Tibial nerve (tissue), 3 donors: Measurements from ENCODE around the gene IL10RA.

Experiments used
- POLR2A ChIP-seq, 2 donors: fragments of 450-650 bp; IDR thresholded peaks; one replicate each; pipeline ENCODE4 v1.6.1; 2017; ENCODE audit warnings: antibody characterized with exemption in 2 of 2, mild to moderate bottlenecking in 2 of 2, moderate library complexity in 2 of 2
- TF ChIP-seq, protein P1 (sequence below), 5 experiments: fragments of 200-600 bp in 3 of 5; fragments of 450-650 bp in 2 of 5; sonication (generic) in 3 of 5; IDR thresholded peaks; one replicate each; pipeline ENCODE4 v1.5.1; 2016 to 2019; ENCODE audit warnings: antibody characterized with exemption in 5 of 5, mild to moderate bottlenecking in 3 of 5, moderate library complexity in 2 of 5

DNA sequence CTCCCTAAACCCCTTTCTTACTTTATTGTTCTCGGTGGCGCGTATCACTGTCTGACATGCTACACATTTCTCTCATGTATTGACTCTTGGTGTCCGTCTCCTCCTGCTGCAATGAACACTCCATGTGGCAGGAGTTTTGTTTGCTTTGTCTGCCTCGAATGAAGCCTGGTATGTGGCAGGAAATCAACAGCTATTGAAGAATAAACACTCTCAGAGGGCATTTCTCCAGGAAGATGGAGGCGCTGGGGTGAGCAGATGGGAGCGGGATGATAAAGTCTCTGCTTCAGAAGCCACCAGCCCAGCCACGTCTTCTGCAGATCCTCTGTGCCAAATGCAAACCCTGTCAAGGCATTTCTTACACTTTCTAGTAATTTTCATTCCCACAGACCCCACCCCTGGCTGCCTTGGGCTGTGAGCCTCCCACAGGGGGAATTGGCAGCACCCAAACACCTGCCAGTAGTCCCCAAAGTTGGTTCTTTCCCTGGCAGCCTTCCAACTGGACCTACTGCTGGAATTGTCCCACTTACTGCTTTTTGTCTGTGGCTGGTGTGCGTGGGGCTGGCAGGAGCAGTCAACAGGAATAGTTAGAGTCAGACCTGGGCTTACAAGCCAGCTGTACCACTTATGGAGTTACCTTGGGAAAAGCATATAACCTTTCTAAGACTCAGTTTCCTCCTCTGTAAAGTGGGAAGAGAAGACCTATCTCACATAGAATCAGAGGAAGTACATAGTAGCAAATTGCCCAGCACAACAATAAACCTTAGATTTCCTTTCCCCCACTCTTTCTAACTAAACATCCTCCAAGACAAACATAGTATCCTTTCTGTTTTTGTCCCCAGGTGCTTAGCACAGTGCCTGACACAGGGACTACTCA is 13.3 kb upstream of the IL10RA start:
- TF ChIP-seq, protein P1, sequence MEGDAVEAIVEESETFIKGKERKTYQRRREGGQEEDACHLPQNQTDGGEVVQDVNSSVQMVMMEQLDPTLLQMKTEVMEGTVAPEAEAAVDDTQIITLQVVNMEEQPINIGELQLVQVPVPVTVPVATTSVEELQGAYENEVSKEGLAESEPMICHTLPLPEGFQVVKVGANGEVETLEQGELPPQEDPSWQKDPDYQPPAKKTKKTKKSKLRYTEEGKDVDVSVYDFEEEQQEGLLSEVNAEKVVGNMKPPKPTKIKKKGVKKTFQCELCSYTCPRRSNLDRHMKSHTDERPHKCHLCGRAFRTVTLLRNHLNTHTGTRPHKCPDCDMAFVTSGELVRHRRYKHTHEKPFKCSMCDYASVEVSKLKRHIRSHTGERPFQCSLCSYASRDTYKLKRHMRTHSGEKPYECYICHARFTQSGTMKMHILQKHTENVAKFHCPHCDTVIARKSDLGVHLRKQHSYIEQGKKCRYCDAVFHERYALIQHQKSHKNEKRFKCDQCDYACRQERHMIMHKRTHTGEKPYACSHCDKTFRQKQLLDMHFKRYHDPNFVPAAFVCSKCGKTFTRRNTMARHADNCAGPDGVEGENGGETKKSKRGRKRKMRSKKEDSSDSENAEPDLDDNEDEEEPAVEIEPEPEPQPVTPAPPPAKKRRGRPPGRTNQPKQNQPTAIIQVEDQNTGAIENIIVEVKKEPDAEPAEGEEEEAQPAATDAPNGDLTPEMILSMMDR (IDR thresholded peaks at IDR 0.05): no peak
- no peak for TF ChIP-seq POLR2A (IDR thresholded peaks at IDR 0.05)
